Measurements from ENCODE around the gene KCTD7.
"Not testable (repeated sequence)": the region's sequence is repeated elsewhere in the genome, so short reads cannot be mapped to it uniquely, and the experiment has no call there.

Gene KCTD7

GRCh38 chr7:66602159-66602558, 26.5 kb upstream of the KCTD7 start:
- H3K36me3 ChIP-seq (ENCODE audit: insufficient read depth, low read length): no peaks in the 10 kb centered on the region
- no peak overlapping the region for H3K27ac ChIP-seq (ENCODE audit: low read length)
- DNase-seq (no peak), ATAC-seq (ENCODE audit: insufficient read depth, low read depth) (no peak)
- H4K20me1 ChIP-seq (ENCODE audit: insufficient read depth, low read length): no peaks in the 10 kb centered on the region
- no peaks in the 10 kb centered on the region for H3K27me3 ChIP-seq (ENCODE audit: insufficient read depth, low read length, poor library complexity)
- no peak overlapping the region for H2AFZ ChIP-seq (ENCODE audit: low read depth, low read length)
- no peak overlapping the region for H3K4me2 ChIP-seq (ENCODE audit: insufficient read depth, low read length)
- no peak for TF ChIP-seq EZH2 (IDR thresholded peaks at IDR 0.05; ENCODE audit: borderline replicate concordance, low read depth, low read length, severe bottlenecking)
- TF ChIP-seq CTCF (IDR thresholded peaks at IDR 0.05; ENCODE audit: borderline replicate concordance, extremely low read depth, low read length, poor library complexity, severe bottlenecking): no peak
- H3K9ac ChIP-seq (ENCODE audit: low read depth, low read length): no peak overlapping the region
- H3K4me3 ChIP-seq (ENCODE audit: low read depth in 1 of 2, low read length in 2 of 2): no peak overlapping the region
- no peaks in the 10 kb centered on the region for H3K4me1 ChIP-seq (ENCODE audit: insufficient read depth, low read length)
- no peaks in the 10 kb centered on the region for H3K79me2 ChIP-seq (ENCODE audit: insufficient read depth, low read length)
- H3K9me3 ChIP-seq (ENCODE audit: insufficient read depth, low read length, severe bottlenecking): no peaks in the 10 kb centered on the region

- Histone ChIP-seq H3K9me3 (ENCODE audit: insufficient read depth, low read length, severe bottlenecking) (no peaks in the 10 kb centered on the region), H4K20me1 (ENCODE audit: insufficient read depth, low read length) (no peaks in the 10 kb centered on the region), H3K4me1 (ENCODE audit: insufficient read depth, low read length) (no peaks in the 10 kb centered on the region), H2AFZ (ENCODE audit: low read depth, low read length) (no peak overlapping the region), H3K4me3 (ENCODE audit: low read depth in 1 of 2, low read length in 2 of 2) (no peak overlapping the region), H3K27ac (ENCODE audit: low read length) (no peak overlapping the region), H3K4me2 (ENCODE audit: insufficient read depth, low read length) (no peak overlapping the region), H3K27me3 (ENCODE audit: insufficient read depth, low read length, poor library complexity) (no peaks in the 10 kb centered on the region), H3K79me2 (ENCODE audit: insufficient read depth, low read length) (no peaks in the 10 kb centered on the region), H3K9ac (ENCODE audit: low read depth, low read length) (no peak overlapping the region), H3K36me3 (ENCODE audit: insufficient read depth, low read length) (no peaks in the 10 kb centered on the region)
- DNase-seq (no peak), ATAC-seq (ENCODE audit: insufficient read depth, low read depth) (no peak)
- TF ChIP-seq EZH2 (IDR thresholded peaks at IDR 0.05; ENCODE audit: borderline replicate concordance, low read depth, low read length, severe bottlenecking) (no peak), CTCF (IDR thresholded peaks at IDR 0.05; ENCODE audit: borderline replicate concordance, extremely low read depth, low read length, poor library complexity, severe bottlenecking) (no peak)
Measured at GRCh38 chr7:66604198-66604597, 24.5 kb upstream of the KCTD7 start.

GRCh38 chr7:66606540-66607291, 22.0 kb upstream of the KCTD7 start:
- not testable (repeated sequence) for ATAC-seq (ENCODE audit: insufficient read depth, low read depth); H2AFZ ChIP-seq (ENCODE audit: low read depth, low read length)

GRCh38 chr7:66609176-66609575, 19.5 kb upstream of the KCTD7 start:
- Histone ChIP-seq H4K20me1 (ENCODE audit: insufficient read depth, low read length) (no peaks in the 10 kb centered on the region), H3K27me3 (ENCODE audit: insufficient read depth, low read length, poor library complexity) (no peaks in the 10 kb centered on the region), H3K79me2 (ENCODE audit: insufficient read depth, low read length) (no peaks in the 10 kb centered on the region), H2AFZ (ENCODE audit: low read depth, low read length) (no peak overlapping the region), H3K4me1 (ENCODE audit: insufficient read depth, low read length) (no peaks in the 10 kb centered on the region), H3K4me2 (ENCODE audit: insufficient read depth, low read length) (no peak overlapping the region), H3K4me3 (ENCODE audit: low read depth in 1 of 2, low read length in 2 of 2) (no peak overlapping the region), H3K27ac (ENCODE audit: low read length) (no peak overlapping the region), H3K36me3 (ENCODE audit: insufficient read depth, low read length) (no peaks in the 10 kb centered on the region), H3K9me3 (ENCODE audit: insufficient read depth, low read length, severe bottlenecking) (no peaks in the 10 kb centered on the region), H3K9ac (ENCODE audit: low read depth, low read length) (no peak overlapping the region)
- no peak for TF ChIP-seq CTCF (IDR thresholded peaks at IDR 0.05; ENCODE audit: borderline replicate concordance, extremely low read depth, low read length, poor library complexity, severe bottlenecking)
- TF ChIP-seq EZH2 (IDR thresholded peaks at IDR 0.05; ENCODE audit: borderline replicate concordance, low read depth, low read length, severe bottlenecking): no peak
- DNase-seq: no peak
- ATAC-seq (ENCODE audit: insufficient read depth, low read depth): no peak

More at GRCh38 chr7:66606540-66607291, 22.0 kb upstream of the KCTD7 start:
- H3K4me3 ChIP-seq (ENCODE audit: low read depth in 1 of 2, low read length in 2 of 2); H3K79me2 ChIP-seq (ENCODE audit: insufficient read depth, low read length); H3K4me1 ChIP-seq (ENCODE audit: insufficient read depth, low read length); H3K27me3 ChIP-seq (ENCODE audit: insufficient read depth, low read length, poor library complexity); H3K36me3 ChIP-seq (ENCODE audit: insufficient read depth, low read length); H3K4me2 ChIP-seq (ENCODE audit: insufficient read depth, low read length); H3K9me3 ChIP-seq (ENCODE audit: insufficient read depth, low read length, severe bottlenecking); H3K27ac ChIP-seq (ENCODE audit: low read length); DNase-seq; H3K9ac ChIP-seq (ENCODE audit: low read depth, low read length); H4K20me1 ChIP-seq (ENCODE audit: insufficient read depth, low read length): not testable (repeated sequence)

GRCh38 chr7:66614596-66614995, 14.1 kb upstream of the KCTD7 start:
- not testable (repeated sequence) for H3K4me2 ChIP-seq (ENCODE audit: insufficient read depth, low read length); H3K4me3 ChIP-seq (ENCODE audit: low read depth in 1 of 2, low read length in 2 of 2); H3K4me1 ChIP-seq (ENCODE audit: insufficient read depth, low read length); ATAC-seq (ENCODE audit: insufficient read depth, low read depth); H2AFZ ChIP-seq (ENCODE audit: low read depth, low read length); H3K27ac ChIP-seq (ENCODE audit: low read length); H3K27me3 ChIP-seq (ENCODE audit: insufficient read depth, low read length, poor library complexity); H3K9ac ChIP-seq (ENCODE audit: low read depth, low read length); H3K79me2 ChIP-seq (ENCODE audit: insufficient read depth, low read length); DNase-seq; H3K9me3 ChIP-seq (ENCODE audit: insufficient read depth, low read length, severe bottlenecking); H3K36me3 ChIP-seq (ENCODE audit: insufficient read depth, low read length); H4K20me1 ChIP-seq (ENCODE audit: insufficient read depth, low read length)
